Lung (tissue), 12 donors: ENCODE data around the gene MLYCD. TPM values are rescaled to one million over a fixed set of nuclear protein-coding genes. Genes with fewer than 3 reads are reported as not detected.

Experiments
- ATAC-seq: fragments of 200-7000 bp; cut with Tn5 transposase; one replicate; pipeline ENCODE4 v1.9.1; 2020; ENCODE audit warnings: moderate number of reproducible peaks; ENCODE audit not compliant: insufficient read depth, low FRiP score
- DNase-seq, 3 donors: peaks; one replicate each; pipeline ENCODE4 v3.0.0-alpha.2; 2013 to 2017
- H3K27ac ChIP-seq, 2 donors: one replicate each; pipeline ENCODE4 v1.5.1; 2013; ENCODE audit warnings: mild to moderate bottlenecking in 2 of 2, moderate library complexity in 2 of 2, control low read depth in 1 of 2, inconsistent platforms in 1 of 2, low read depth in 1 of 2, low read length in 1 of 2
- H3K27me3 ChIP-seq, 3 donors: one replicate each; pipeline ENCODE4 v1.5.1; 2013; ENCODE audit warnings: low read length in 2 of 3; ENCODE audit not compliant: control insufficient read depth in 3 of 3, insufficient read depth in 3 of 3
- H3K36me3 ChIP-seq, 4 donors: one replicate each; pipeline ENCODE4 v1.5.1; 2013; ENCODE audit warnings: low read length in 4 of 4, mild to moderate bottlenecking in 1 of 4, moderate library complexity in 1 of 4; ENCODE audit not compliant: control insufficient read depth in 4 of 4, insufficient read depth in 4 of 4
- H3K4me1 ChIP-seq, 5 donors: one replicate each; pipeline ENCODE4 v1.5.1; 2013; ENCODE audit warnings: low read length in 5 of 5, mild to moderate bottlenecking in 2 of 5, moderate library complexity in 1 of 5; ENCODE audit not compliant: control insufficient read depth in 5 of 5, insufficient read depth in 5 of 5
- H3K4me3 ChIP-seq: one replicate; pipeline ENCODE4 v1.5.1; 2013; ENCODE audit warnings: mild to moderate bottlenecking, control low read depth, moderate library complexity
- H3K9ac ChIP-seq, 2 donors: one replicate each; pipeline ENCODE4 v1.5.1; 2013; ENCODE audit warnings: low read length in 2 of 2, control low read depth in 1 of 2; ENCODE audit not compliant: insufficient read depth in 1 of 2
- H3K9me3 ChIP-seq, 4 donors: one replicate each; pipeline ENCODE4 v1.5.1; 2013; ENCODE audit warnings: low read length in 3 of 4, mild to moderate bottlenecking in 1 of 4, moderate library complexity in 1 of 4; ENCODE audit not compliant: control insufficient read depth in 4 of 4, insufficient read depth in 3 of 4
- WGBS, 2 donors: extraction: QIAGEN DNeasy Blood & Tissue Kit; methylation state at CpG; one replicate each; pipeline ENCODE4 v1.1.7; 2013; 5-methylcytosine and 5-hydroxymethylcytosine counted together
- polyA plus RNA-seq, 2 donors: library from polyadenylated mRNA; stranded (reverse); fragments of 200-250 nt; gene quantifications; one replicate each; pipeline ENCODE4 v1.2.1, GENCODE V29; 2013
- total RNA-seq, 2 donors: library from RNA; depleted of rRNA in 1 of 2; stranded (reverse); fragments of >200 nt in 1 of 2; gene quantifications; one replicate each; pipeline ENCODE4 v1.2.1, GENCODE V29; 2014 to 2021
- TF ChIP-seq, protein P1 (sequence below): IDR thresholded peaks from 2 replicates; pipeline ENCODE4 v1.5.1; 2012; ENCODE audit warnings: mild to moderate bottlenecking; ENCODE audit errors: control extremely low read depth, extremely low read depth
- donor health status: control.
- donor health status: control.
- donor health status: Bipolar disorder and iron deficiency.
- donor health status: healthy.
- donor health status: DM: yes; HTN: yes; CAD: no.

Gene MLYCD
- total and polyA plus RNA-seq, 4 donors: 2.0 to 9.1 (median 4.8) TPM

DNA sequence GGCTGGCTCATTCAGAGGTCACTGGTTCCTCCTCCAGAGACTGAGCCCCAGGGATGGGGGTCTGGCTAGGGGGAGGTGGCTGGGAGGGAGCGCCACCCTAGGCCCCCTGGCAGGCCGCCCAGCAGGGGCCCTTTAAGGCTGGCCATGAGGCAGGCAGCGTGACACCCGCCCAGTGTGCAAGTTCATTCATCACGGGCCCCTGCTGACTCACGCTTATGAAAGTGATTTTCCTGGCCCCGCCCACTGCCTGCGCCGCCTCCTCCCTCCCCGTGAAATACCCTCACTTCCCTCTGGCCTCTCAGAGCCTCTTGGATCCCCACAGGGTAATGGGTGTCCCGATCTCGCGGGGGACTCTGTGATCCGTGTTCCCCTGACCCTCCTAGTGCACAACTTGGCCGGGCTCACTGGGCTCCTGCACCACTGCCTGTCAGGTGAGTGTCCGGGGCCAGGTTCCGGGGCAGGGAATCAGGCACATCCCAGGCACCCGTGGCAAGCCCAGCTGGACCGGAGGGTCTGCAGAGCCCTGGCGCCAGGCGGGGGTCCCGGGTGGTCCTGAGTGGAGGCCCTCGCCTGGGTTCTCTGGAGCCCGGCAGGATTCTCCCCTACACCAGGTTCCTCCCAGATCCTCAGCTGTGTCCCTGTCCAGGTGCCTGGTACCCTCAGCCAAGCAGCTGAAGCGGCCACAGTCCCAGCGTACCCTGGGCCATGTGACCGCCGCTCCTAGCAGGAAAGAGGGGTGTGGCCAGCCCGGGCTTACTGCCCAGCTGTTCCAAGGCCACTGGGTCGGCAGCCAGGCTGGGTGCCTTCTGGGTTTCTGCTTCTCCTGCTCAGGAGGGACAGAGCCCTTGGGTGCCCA, 54.3 kb downstream of the MLYCD start, which contains the start of gene OSGIN1:
TSS of gene OSGIN1 (plus strand) at position 301 of the 856 bp plus-strand sequence. CDS start 4,432 bp downstream, outside the sequence.
- H3K36me3 ChIP-seq: peaks cover 0 to 5% (median 0%) of the 10 kb centered on the region in 4 donors
- peaks cover 0 to 17% (median 5%) of the 10 kb centered on the region in 5 donors for H3K4me1 ChIP-seq
- H3K27me3 ChIP-seq: no peaks in the 10 kb centered on the region
- ATAC-seq (peak; percentile 91), DNase-seq (peak; percentile 78 to 89 (median 84))
- peak within 1 kb of the TSS; percentile 94 to 95 for H3K27ac ChIP-seq
- H3K4me3 ChIP-seq: peak within 1 kb of the TSS; percentile 58
- no peak within 1 kb of the TSS for H3K9ac ChIP-seq
- WGBS, 2 donors: 1 to 5% methylated on average over 30 of the region's 30 CpGs
- no peaks in the 10 kb centered on the region for H3K9me3 ChIP-seq
- TF ChIP-seq, protein P1, sequence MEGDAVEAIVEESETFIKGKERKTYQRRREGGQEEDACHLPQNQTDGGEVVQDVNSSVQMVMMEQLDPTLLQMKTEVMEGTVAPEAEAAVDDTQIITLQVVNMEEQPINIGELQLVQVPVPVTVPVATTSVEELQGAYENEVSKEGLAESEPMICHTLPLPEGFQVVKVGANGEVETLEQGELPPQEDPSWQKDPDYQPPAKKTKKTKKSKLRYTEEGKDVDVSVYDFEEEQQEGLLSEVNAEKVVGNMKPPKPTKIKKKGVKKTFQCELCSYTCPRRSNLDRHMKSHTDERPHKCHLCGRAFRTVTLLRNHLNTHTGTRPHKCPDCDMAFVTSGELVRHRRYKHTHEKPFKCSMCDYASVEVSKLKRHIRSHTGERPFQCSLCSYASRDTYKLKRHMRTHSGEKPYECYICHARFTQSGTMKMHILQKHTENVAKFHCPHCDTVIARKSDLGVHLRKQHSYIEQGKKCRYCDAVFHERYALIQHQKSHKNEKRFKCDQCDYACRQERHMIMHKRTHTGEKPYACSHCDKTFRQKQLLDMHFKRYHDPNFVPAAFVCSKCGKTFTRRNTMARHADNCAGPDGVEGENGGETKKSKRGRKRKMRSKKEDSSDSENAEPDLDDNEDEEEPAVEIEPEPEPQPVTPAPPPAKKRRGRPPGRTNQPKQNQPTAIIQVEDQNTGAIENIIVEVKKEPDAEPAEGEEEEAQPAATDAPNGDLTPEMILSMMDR: no peak

DNA sequence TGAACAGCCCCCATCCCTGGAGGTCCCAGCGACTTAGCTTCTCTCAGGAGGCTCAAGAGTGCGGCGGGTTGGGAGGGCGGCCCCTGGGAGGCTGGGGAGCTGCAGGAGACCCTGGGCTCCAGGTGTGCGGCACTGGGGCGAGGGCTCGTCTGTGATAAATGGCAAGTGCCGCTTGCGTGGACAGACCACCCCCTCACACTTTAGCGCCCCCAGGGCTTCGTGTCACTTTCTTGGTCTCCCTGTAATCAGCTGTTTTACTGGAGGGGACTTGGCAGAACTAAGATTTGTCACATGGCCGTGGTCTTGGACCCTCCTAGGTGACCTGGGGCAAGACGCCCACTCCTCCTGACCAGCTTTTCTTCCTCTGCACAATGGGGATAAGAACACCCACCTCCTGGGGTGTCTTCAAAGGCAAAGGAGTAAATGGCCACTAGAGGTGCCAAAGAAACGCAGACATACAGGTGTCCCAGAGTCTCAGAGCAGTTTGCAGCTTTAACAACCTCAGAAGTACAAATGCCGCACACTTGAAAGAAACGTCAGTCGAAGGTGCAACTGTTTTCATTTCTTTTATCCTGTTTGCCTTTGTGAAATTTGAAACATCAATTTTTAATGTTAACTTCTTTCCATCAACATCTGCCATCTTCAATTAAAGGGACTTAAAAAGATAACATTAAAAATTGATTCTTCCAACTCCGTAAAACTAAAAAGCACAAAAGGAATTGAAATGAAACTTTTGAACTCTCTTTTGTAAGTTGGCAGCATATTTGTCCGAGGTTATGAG, 55.1 kb downstream of the MLYCD start:
- peak in 2 of 3 donors; percentile 43 to 59 for DNase-seq
- WGBS, 2 donors: 15 to 37% methylated on average over 19 of the region's 19 CpGs
- no peaks in the 10 kb centered on the region for H3K27me3 ChIP-seq
- peaks cover 0 to 9% (median 0%) of the 10 kb centered on the region in 4 donors for H3K36me3 ChIP-seq
- ATAC-seq: no peak
- H3K4me1 ChIP-seq: peaks cover 0 to 17% (median 5%) of the 10 kb centered on the region in 5 donors
- no peaks in the 10 kb centered on the region for H3K9me3 ChIP-seq
- peak overlapping the region; percentile 58 for H3K4me3 ChIP-seq
- no peak overlapping the region for H3K9ac ChIP-seq
- TF ChIP-seq, protein P1: peak; percentile 6
- H3K27ac ChIP-seq: peak overlapping the region; percentile 94 to 95

DNA sequence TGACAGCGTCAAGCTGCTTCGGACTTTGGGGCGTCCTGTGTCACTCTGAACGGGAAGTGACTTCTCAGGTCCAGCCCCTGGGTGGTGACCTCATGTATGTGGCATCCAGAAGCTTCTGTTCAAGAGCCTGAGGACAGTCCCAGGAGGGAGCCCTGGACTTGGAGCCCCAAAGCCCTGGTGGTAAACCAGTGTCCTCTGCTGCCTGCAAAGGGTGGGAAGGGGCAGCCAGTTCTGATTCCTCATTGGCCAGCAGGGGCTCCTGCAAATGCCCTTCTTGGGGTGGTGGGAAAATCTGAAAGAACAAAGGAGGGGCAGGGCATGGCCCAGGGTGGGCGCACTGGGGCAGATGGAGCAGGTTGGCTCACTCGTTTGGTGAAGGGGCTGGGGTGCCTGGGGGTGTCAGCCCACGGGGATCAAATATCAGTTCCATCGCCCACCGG, 55.7 kb downstream of the MLYCD start:
- peaks cover 0 to 14% (median 0%) of the 10 kb centered on the region in 4 donors for H3K36me3 ChIP-seq
- ATAC-seq (no peak), DNase-seq (peak; percentile 22 to 60 (median 50))
- no peak overlapping the region for H3K4me3 ChIP-seq
- H3K4me1 ChIP-seq: peaks cover 0 to 17% (median 5%) of the 10 kb centered on the region in 5 donors
- TF ChIP-seq, protein P1: no peak
- WGBS, 2 donors: 58 to 63% methylated on average over 9 of the region's 9 CpGs
- no peaks in the 10 kb centered on the region for H3K27me3 ChIP-seq
- H3K9ac ChIP-seq: no peak overlapping the region
- peak overlapping the region in 1 of 2 donors; percentile 46 for H3K27ac ChIP-seq
- H3K9me3 ChIP-seq: no peaks in the 10 kb centered on the region
